NAMALWA (cell line): ENCODE results near the gene LONP1.
"Not testable (repeated sequence)": the region's sequence is repeated elsewhere in the genome, so short reads cannot be mapped to it uniquely, and the experiment has no call there.

ENCODE experiments used
- DNase-seq: peaks from one replicate; pipeline ENCODE4 v3.0.0-alpha.2; 2015; ENCODE audit warnings: low spot score

The LONP1 gene

DNA sequence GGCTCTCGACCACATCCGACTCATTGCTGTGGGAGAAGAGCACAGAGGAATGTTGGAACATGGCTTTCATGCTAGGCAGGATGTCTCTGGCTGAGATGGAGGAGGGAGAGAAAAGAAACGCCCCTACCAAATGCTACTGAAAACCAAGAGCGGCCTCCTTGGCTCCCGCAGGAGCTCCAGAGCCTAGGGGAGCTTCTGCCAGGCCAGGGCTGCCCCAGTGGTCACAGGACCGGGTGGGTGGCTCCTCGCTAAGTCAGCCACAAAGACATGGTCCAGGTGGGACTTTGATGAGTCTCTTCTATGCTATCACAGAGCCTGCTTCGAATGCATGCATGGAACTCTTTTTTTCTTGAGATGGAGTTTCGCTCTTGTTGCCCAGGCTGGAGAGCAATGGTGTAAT, 6.7 kb downstream of the LONP1 start:
- no peak for DNase-seq

DNA sequence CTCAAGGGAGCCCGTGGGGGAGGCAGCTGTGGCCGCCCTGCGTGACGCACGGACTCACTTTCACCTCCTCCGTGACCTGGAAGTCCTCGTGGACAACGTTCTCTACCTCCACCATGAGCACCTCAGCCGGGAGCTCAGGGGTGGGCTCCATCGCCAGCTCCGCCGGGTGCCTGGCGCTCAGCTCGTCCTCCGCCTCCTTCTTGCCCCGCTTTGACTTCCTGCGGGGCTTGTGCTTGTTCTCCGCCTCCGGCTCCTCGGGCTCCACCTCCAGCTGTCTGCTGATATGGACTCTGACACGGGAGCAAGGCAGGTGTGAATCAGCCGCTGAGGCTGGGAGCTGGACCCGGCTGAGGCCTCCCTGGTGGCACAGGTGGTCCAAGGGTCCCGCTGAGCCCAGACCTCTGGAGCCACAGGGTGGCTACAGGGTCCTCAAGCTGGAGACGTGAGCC, 8.2 kb downstream of the LONP1 start:
- no peak for DNase-seq

DNA sequence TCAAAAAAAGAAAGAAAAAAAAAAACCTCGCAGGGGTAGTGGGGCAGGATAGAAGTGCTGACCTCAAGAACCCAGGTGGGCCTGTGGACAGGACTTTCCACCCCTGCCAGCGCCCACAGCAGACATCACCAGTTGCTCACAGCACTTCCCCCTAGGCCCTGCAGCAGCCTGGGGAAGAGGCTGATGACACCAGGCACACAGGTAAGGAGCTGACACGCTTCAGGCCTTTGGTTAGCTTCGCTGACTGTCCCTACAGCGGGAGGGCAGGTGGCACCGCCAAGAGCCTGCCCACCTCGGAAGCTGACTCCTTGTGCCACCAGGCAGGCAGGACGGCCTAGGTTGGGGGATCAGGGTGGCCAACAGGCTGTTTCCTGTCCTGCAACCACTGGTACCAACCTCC, 8.9 kb downstream of the LONP1 start:
- DNase-seq, result peak; percentile 7

DNA sequence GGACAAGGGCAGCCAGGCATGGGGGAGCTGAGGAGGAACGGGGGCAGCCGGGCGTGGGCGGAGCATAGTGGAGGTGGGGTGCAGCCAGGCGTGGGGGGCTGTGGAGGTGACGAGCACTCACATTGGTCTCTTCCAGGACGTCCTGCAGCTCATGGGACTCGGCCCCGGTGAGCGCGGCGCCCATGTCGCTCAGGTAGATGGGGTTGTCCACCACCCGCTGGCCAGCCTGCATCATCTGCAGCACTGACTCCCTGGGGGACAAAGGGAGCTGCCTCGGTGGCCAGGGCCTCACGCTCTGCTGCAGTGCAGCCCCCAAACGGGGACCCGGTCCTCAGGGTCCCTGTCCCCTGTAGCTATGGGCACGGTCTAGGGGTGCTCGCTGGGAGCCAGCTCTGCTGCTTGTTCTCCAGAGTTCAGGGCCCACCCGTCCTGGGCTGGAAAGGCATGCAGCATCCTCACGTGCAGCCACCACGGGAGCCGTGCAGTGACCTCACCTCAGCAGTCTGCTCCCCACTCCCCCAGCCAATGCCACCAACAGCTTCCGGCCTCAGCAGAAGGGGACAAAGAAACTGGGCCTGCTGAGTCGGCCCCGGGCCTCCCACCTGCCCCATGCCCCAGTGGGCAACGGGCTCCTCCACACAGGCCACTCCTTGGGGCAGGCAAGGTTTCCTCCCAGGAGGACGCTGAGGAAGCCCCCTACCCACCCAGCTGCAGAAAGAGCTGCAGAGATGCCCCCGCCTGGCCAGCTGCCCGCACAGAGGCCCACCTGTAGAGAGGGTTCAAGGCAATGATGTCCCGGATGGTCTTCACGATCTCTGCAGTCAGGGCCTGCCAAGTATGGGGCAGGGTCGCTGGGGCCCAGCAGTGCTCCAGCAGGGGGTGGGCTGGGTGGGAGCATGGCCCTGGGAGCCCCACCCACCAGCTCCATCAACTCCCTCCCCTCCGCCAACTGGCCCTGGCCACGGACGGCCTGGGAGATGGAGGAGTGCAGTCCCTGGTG, 12.1 kb downstream of the LONP1 start:
- DNase-seq, result no peak

DNA sequence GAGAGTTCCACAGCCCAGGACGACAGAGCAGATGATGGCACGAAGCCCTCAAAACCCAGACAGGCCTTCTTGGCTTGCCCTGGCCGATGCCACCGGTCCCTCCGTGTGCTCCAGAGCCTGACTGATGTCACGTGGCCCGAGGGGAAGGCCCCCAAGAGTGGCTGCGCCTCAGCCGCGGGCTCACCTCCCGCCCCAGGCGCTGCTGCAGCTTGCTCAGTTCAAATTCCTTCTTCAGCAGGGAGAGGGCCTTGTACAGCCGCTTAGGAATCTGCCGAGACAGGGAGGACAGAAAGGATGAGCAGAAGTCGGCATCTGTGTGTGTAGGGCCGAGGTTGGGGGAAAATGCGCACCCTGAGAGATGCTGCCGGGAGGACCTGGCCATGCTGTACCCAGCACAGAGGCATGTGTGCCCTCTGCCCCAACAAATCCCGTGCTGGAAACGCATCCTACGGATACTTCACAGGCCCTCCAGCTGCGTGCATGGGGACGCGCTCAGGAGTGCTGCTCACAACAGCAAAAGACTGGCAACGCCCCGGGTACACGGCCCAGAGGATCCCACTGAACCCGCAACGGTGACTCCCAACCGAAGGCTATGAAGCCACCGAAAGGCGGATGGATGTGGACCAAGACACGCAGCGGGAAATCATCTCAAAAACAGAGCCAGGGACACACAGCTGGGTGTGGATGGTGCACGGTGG, 12.9 kb downstream of the LONP1 start:
- DNase-seq, result peak; percentile 3

DNA sequence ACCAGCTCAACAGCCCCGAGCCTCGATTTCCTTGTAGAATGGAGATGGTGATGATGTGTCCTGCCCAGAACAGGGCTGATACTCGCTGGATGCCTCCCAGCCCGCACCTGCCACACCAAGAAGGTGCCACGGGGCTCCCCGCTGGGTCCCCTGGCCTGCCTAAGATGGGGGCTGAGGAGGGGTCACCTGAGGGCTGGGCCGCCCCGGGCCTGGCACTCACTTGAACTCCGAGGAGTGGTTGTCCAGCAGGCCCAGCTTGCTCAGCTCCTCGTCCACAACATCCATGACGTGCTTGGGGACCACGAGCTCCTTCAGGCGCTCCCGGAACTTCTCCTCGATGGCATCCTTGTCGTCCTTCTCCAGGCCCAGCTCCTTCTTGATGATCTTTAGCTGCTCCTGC, 14.4 kb downstream of the LONP1 start:
- DNase-seq, result no peak

DNA sequence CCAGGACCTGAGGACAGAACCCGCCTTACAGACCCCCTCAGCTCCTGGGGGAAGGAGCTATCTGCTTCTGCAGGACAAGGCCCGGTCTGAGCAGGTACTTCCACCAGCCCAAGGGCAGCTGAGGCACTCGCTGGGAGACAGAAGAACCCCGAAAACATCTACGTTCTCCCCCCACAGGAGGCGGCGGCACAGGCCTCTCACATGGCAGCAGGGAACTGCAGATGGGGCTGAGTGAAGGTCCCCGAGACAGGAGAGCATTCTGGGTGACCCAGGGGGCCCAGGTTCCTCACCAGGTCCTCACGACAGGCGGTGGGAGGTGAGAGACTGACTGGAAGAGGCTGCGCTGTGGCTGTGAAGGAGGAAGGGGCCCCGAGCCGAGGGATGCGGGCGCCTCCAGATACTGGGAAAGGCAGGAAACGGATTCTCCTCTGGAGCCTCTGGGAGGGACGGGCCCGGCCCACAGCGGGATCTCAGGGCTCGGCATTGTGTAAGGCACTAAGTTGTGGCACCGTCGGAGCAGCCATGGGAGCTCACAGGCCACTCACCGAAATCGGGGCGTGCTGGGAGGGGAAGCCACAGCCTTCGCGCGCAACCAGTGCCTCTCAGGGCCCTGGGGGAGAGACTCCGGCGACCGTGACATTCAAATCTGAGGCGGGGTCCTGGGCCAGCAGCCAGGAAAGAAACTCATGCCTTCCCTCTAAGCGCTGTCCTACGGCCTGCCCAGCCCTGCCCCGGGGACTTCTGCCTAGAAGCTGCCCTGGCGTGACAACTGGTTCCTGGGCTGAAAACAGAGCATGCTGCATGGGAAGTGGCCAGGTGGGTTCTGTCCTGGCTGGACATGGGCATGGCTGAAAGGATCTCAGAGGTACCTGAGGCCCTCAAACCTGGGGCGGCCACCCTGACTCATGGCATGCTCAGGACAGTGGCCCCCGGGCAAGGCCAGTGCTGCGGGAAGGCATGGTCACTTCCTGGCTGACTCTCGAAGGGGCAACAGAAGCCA, 15.8 kb downstream of the LONP1 start:
- no peak for DNase-seq

DNA sequence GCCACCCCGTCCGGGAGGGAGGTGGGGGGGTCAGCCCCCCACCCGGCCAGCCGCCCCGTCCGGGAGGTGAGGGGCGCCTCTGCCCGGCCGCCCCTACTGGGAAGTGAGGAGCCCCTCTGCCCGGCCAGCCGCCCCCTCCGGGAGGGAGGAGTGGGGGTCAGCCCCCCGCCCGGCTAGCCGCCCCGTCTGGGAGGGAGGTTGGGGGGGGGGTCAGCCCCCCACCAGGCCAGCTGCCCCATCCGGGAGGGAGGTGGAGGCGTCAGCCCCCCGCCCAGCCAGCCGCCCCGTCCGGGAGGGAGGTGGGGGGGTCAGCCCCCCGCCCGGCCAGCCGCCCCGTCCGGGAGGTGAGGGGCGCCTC, 17.9 kb downstream of the LONP1 start:
- not testable (repeated sequence) for DNase-seq

DNA sequence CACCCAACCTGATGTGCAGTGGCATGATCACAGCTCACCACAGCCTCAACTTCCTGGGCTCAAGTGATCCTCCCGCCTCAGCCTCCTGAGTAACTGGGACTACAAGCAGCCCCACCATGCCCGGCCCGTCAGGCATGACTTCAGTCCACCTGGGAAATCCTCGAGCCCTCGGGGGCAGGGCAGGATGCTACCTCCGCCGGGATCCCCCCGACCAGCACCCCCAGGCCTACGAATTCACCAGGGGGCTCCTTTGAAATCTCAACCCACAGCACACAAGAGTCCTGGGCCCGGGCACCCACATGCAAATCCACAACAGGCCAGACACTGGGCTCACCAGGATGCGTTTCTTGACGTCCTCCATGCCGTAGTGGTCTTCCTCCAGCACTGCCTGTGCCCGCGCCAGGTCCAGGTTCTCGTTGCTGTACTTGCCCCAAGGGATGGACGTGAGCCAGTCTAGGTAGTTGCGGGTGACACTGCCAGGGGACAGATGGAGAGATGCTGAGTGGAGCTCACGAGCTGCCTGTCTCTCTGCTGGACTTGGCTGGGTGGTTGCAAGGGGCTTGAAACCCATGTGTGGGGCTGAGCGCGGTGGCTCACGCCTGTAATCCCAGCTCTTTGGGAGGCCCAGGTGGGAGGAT, 19.4 kb downstream of the LONP1 start:
- DNase-seq, result no peak

DNA sequence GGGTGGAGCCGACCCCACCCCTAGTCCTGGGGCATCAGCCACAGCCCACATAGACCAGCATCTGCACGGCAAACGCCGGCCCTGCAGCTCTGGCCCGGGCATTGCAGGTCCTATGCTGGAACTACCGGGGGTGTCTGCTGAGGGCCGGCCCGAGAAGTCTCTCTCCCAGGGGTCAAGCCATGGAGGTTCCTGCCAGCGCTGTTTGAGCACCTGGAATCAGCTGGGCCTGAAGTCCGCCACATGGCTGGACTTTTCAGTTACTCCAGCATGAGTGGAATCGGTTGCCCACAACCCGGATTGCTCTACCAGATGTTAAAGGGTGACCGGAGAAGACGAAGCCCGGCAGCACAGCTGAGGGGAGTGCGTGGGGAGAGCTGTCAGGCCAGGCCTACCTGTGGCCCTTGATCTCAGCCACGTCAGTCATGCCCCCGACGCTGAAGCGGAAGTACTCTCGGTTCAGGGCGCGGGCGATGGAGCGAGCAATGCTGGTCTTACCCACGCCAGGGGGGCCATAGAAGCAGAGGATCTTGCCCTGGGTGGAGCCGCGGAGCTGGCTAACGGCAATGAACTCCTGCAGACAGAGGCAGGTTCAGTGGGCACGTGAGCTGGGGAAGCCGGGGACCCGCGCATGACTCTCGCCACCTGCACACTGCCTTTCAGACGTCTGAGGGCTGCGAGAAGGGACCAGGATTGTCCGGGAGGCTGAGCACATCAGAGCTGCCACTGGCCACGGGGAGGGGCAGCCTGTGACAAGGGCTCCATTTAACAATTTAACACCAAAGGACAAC, 21.1 kb downstream of the LONP1 start:
- no peak for DNase-seq

DNA sequence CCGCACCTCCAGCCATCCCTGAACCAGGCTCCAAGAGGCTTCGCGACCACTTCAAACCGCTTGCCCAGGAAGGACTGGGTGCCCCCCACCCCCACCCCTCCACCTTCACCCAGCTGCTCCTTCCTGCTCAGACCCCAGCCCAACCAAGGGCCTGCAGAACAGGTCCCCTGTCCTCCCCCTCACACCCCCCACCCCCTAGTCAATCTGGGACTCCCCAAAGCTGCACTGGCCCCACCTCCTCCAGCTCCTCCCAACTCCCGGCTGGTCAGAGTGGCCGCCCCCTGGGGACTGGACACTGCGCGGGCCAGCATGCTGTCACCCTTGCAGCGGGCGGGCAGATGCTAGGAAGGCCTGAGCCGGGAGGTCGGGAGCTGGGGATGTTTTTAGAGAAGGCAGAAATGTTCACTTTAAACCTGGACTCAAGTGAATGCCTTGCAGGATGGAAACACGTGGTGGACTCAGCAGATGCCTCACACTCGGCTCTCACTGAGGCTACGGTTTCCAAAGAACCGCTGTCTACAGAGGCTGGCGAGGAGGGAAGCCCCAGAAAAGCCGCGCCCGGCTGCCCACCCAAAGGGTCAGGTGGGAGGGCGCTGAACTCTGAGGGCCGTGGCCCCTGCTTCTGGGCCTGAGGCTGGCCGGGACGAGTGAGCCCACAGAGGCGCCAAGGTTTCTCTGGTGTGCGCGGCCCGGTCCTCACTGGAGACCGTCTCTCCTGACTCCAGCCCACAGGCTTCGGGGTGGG, 21.9 kb downstream of the LONP1 start:
- DNase-seq, result no peak

DNA sequence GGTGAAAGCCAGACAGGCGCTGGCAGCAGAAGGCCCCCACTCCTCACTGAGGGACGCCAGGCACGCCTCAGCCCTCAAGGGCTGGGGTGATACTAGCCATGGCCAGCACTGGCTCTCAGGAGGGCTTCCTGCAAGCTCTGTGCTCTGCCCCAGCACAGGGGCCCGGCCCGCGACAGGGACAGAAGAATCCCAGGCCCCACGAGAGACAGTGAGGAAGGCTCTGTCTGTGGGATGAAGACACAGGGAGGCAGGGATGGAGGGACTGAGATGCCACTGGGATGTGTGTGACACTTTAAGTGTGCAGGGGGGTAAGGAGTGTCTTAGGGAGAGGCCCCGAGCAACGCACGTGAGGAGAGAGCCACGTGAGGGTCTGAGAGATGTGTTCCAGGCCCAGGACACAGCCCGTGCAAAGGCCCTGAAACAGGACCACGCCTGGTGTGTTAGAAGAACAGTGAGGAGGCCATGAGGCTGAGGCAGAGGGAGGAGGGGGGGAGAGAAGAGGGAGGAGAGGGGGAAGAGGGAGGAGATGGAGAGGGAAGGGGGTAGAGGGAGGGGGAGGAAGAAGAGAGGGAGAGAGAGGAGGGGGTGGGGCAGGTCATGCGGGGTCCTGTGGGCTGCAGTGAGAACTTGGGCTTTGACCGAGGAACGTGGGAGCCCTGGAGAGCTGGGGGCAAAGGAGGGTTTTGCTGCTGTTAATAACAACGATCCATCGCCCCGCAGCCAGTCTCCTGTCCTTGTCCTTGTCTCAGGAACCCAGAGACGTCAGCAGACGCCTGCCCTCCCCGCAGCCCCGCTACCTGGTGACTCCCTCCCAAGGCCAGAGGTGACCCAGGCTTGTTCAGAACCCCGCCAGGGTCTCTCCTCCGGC, 22.7 kb downstream of the LONP1 start:
- DNase-seq, result peak; percentile 37

DNA sequence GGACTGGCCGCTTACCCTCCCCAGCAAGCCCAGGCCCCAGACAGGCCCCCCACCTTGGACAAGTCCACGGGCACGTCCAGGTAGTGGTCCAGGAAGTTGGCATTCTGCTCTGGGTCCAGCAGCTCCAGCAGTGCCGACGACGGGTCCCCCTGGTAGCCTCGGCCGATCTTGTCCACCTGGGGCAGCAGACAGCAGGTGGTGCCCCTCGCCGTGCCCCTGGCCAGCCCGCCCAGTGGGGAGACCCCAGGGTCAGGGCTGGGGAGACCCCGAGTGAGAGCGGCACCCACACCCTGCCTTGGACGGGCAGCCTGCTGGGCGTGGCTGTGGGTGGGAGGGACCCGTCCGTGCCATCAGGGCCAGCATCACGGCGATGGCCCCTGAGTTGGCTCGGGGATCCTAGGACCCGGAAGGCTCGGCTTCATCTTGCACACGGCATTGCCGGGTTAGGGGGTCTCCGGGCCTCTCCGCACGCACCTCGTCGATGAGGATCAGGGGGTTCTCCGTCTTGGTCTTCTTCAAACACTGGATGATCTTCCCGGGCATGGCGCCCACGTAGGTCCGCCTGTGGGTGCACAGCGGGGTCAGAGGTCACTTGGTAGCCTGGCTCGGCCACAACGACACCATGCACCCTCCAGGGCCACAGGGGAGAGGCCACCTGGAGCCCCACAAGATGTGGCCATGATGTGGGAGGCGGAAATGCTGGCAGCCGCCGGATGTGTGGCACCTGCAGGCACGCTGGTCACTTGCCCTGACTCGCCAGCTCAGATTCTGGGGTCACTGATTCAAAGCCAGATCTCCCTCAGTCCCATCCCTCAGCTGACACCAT, 23.5 kb downstream of the LONP1 start:
- DNase-seq, result no peak

DNA sequence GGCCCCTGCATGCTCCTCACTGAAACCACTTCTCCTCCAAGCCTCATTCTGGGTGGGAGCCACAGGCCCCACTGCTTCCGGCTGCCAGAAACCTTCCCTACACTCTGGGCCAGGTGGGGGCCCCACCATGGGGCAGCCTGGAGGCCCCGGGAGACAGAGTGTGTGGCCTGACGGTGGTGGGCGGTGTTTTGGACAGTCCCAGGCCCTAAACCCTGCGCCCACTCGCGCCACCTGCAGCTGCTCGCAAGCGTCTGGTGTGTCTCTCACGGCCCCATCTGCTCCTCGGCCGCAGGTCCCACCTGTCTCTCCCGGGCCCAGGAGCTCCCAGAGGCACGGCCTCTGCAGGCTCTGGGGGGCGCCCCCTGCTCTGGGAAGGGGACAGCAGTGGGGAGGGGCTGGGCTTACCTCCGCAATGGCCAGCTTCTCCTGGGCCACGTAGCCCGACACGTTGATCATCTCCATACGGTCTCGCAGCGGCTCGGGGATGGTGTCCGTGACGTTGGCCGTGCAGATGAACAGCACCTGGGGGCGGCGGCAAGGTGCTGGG, 24.2 kb downstream of the LONP1 start:
- peak; percentile 44 for DNase-seq

DNA sequence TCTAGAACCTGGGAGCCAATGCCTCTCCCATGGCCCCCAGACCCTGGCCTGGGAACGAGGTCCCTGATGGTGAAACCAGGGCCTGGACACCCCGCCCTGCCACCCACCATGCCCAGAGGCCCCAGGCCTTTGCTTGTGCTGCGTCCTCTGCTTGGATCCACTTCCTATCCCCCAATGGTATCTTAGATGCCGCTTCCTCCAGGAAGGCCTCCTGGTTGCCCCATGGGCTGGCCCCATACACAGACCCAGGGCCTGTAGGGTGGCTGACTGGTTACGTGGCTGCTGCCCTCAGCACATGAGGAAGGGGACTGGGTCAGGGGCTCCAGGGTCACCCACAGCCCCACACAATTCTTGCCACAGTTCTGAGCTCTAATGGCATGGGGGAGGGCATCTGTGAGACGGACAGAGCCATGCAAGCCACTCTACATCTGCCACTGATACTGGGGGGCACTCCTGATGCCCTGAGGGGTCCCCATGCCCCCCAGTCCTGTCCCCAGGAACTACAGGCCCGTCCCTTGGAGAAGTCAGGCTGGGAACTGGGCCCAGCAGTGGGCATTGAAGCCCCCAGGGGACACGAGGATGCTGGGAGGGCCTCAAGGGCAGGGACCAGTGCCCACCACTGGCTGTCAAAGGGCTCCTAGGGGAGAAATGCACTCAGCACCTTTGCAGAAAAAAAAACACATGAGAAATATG, 24.8 kb downstream of the LONP1 start:
- DNase-seq, result no peak

DNA sequence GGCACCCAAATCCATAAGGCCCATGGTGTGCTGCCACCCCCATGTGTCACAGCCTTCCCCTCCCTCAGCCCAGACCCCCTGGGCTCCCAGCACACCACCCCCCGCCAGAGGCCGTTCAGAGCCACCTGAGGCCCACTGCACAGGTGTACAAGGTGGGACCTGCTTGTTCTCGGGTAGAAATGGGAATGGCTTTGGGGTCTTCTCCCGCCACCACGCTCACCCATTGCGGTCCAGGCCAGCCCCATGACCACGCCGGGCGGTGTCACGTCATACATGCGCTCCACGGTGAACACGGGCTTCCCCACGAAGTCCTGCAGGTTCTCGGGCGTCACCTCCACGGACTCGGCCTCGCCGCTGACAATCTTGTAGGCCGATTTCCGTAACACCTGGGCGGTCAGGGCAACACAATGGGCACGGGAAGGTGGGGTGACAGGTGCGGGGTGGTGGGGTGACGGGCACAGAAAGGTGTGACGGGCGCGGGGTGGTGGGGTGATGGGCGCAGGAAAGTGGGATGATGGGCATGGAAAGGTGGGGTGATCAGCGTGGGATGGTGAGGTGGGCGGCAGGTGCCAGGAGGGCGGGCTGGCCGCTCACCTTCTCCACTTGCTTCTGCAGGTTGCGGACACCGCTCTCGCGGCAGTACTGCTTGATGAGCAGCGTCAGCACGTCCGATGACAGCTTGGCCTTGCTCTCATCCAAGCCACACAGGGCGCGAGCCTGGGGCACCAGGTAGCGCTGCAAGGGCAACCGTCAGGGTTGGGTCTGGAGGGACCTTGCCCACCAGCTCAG, 25.6 kb downstream of the LONP1 start:
- DNase-seq, result no peak
